A673 (cell line): ENCODE measurements around the gene CHST15. TPM values are rescaled to one million over a fixed set of nuclear protein-coding genes. Genes with fewer than 3 reads are reported as not detected.

ENCODE experiments used
- BruUV-seq: library from RNA; stranded (reverse); fragments of 400-500 nt; replicated peaks from 2 replicates; lab custom pipeline; 2021; lab: Mats Ljungman, UMichigan
- CTCF ChIA-PET: fragments of 300-600 bp; sonication (Branson Sonifier 250); formaldehyde crosslinking; loops from one replicate; lab custom pipeline; 2022; ENCODE audit warnings: antibody characterized with exemption; lab: Charles Lee
- POLR2A ChIA-PET: fragments of 300-600 bp; sonication (Branson Sonifier 250); formaldehyde crosslinking; loops from one replicate; lab custom pipeline; 2022; ENCODE audit warnings: antibody characterized with exemption; ENCODE audit not compliant: low non-redundant PET; lab: Charles Lee
- DNase-seq: peaks from one replicate; pipeline ENCODE4 v3.0.0-alpha.2; 2015; ENCODE audit warnings: low spot score
- H3K27ac ChIP-seq: fragments of 200-600 bp; sonication (generic); 2 replicates; pipeline ENCODE4 v1.5.1; 2016; ENCODE audit warnings: mixed run types, low read depth, mild to moderate bottlenecking, mixed read lengths, antibody characterized with exemption, low read length; ENCODE audit not compliant: poor library complexity, severe bottlenecking
- H3K27me3 ChIP-seq: fragments of 200-600 bp; sonication (generic); replicated peaks from 2 replicates; pipeline ENCODE4 v1.6.1; 2017; ENCODE audit warnings: mixed run types, low read depth, mild to moderate bottlenecking, mixed read lengths, antibody characterized with exemption, low read length; ENCODE audit not compliant: insufficient read depth, poor library complexity
- H3K36me3 ChIP-seq: fragments of 200-600 bp; sonication (generic); 2 replicates; pipeline ENCODE4 v1.6.1; 2016; ENCODE audit warnings: mixed run types, mild to moderate bottlenecking, mixed read lengths, antibody characterized with exemption, low read length; ENCODE audit not compliant: insufficient read depth, poor library complexity, severe bottlenecking
- H3K4me1 ChIP-seq: fragments of 200-600 bp; sonication (generic); 2 replicates; pipeline ENCODE4 v1.6.1; 2017; ENCODE audit warnings: mixed run types, mild to moderate bottlenecking, mixed read lengths, antibody characterized with exemption, low read length; ENCODE audit not compliant: insufficient read depth, poor library complexity, severe bottlenecking
- H3K4me3 ChIP-seq: fragments of 200-600 bp; sonication (generic); 2 replicates; pipeline ENCODE4 v1.5.1; 2016; ENCODE audit warnings: low read depth, mixed run types, mild to moderate bottlenecking, mixed read lengths, low read length; ENCODE audit not compliant: poor library complexity, severe bottlenecking
- H3K9me3 ChIP-seq: fragments of 200-600 bp; sonication (generic); 2 replicates; pipeline ENCODE4 v1.6.1; 2016; ENCODE audit warnings: mixed run types, low read depth, mild to moderate bottlenecking, mixed read lengths, antibody characterized with exemption, low read length; ENCODE audit not compliant: poor library complexity, severe bottlenecking
- EZH2 ChIP-seq: fragments of 200-600 bp; sonication (generic); IDR thresholded peaks from 2 replicates; pipeline ENCODE4 v1.6.1; 2017; ENCODE audit warnings: borderline replicate concordance, low read depth, mild to moderate bottlenecking, mixed read lengths, antibody characterized with exemption, low read length; ENCODE audit not compliant: poor library complexity, severe bottlenecking
- intact Hi-C: fragments of 100-400 bp; cut with micrococcal nuclease; formaldehyde crosslinking; loops from one replicate; pipeline ENCODE4 v1.10.0; 2022; ENCODE audit not compliant: unreplicated experiment
- total RNA-seq: library from RNA; stranded (reverse); gene quantifications from 2 replicates; pipeline ENCODE4 v1.2.3, GENCODE V29; 2021
- TF ChIP-seq, protein P1 (sequence below): fragments of 300-800, 200-600 bp; sonication (generic); conservative IDR thresholded peaks from 2 replicates; pipeline ENCODE4 v1.5.1; 2017; ENCODE audit warnings: low read depth, mild to moderate bottlenecking, antibody characterized with exemption, low read length, moderate library complexity, mixed read lengths

CHST15 gene
- total RNA-seq, 1 experiment from 2014 or later = 1.7 TPM

DNA sequence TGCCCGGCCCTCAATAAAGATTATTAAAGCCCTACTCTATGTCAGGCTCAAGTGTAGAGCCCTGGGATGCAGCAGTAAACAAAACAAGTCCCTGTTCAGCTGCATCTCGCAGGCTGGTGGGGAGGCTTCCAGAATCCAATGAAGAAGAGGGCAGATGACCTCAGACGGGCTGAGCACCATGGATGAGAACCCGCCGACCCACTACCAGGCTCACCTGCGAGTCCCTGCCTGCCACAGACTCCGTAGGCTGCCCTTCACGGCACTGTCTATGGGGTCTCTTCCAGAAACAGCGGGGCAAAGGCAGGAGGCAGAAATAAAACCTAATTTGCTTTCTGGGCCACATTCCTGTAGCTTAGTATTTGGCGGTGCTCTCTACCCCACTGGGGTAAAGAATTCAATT lies 22.7 kb downstream of the CHST15 start:
- DNase-seq = no peak
- no peaks in the 10 kb centered on the region for H3K36me3 ChIP-seq
- ChIA-PET CTCF (no interaction called here), POLR2A (no interaction called here)
- no peaks in the 10 kb centered on the region for H3K9me3 ChIP-seq
- H3K4me1 ChIP-seq = peaks cover 12% of the 10 kb centered on the region
- H3K4me3 ChIP-seq = no peak overlapping the region
- intact Hi-C loops = no loop called here
- TF ChIP-seq, protein P1, sequence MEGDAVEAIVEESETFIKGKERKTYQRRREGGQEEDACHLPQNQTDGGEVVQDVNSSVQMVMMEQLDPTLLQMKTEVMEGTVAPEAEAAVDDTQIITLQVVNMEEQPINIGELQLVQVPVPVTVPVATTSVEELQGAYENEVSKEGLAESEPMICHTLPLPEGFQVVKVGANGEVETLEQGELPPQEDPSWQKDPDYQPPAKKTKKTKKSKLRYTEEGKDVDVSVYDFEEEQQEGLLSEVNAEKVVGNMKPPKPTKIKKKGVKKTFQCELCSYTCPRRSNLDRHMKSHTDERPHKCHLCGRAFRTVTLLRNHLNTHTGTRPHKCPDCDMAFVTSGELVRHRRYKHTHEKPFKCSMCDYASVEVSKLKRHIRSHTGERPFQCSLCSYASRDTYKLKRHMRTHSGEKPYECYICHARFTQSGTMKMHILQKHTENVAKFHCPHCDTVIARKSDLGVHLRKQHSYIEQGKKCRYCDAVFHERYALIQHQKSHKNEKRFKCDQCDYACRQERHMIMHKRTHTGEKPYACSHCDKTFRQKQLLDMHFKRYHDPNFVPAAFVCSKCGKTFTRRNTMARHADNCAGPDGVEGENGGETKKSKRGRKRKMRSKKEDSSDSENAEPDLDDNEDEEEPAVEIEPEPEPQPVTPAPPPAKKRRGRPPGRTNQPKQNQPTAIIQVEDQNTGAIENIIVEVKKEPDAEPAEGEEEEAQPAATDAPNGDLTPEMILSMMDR = no peak
- no peak for TF ChIP-seq EZH2
- no peaks in the 10 kb centered on the region for H3K27me3 ChIP-seq
- no peak overlapping the region for H3K27ac ChIP-seq
- BruUV-seq = no TSS peak

DNA sequence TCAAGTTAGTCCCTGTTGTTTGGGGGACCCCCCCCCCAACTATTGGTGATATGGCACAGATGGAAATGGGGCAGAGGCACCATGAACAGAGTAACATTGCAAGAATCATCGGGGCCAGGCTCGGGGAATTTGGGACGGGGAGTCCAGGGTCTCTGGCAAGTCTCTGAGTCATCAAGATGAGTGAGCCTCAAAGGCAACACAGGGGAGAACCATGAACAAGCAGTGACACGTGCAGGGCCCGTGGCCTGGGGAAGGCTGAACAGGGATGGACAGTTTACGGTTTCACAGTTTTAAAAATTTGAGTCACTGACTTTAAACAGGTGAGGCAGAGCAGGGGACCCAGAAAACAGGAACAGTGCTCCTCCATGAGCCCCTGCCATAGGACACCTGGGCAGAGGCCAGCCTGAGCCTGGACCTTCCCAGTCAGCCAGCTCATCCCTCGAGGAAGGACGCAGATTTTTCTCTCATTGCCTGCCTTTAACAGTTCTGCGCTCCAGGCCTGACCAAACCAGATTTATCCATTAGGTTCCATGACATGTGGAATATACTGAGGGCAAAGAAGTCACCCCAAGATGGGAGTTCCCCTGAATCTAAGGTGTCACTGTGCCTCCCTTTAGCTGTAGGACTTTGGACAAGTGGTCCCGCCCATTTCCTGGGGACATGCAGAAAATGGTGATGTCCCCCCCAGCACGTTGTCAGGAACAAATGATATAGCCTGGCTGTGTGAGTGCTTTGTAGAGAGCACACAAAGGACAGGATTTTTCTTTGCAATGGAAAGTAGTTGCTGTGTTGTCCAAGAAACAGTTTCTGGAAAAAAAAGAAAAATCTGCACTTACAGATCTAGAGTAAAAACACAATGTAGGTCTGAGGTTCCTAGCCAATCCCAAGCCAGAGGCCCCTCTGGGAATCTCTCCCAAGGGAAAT lies 23.8 kb downstream of the CHST15 start:
- Histone ChIP-seq H3K4me3 (no peak overlapping the region), H3K27me3 (no peaks in the 10 kb centered on the region), H3K9me3 (no peaks in the 10 kb centered on the region), H3K27ac (no peak overlapping the region), H3K36me3 (no peaks in the 10 kb centered on the region), H3K4me1 (peaks cover 17% of the 10 kb centered on the region)
- intact Hi-C loops = no loop called here
- CTCF ChIA-PET = no interaction called here
- POLR2A ChIA-PET = no interaction called here
- TF ChIP-seq, protein P1 = no peak
- no peak for TF ChIP-seq EZH2
- no TSS peak for BruUV-seq
- no peak for DNase-seq

DNA sequence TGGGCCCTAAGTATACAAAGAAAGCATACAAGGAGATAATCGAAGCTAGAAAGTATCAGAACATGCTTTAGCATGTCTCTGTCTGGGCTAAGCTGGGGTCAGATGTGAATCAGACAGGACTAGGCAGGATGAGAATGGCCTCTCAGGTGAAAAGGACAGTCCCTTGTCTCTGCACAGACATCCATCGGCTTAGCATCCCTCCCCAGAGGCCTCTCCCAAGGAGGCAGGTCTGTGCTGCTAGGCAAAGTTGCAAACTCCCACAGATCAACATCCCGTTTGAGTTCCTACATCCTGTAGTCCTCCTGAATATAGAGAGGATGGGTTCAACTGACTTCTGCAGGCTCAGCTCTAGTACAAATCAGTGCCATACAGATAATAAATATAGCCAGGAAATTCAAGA lies 24.5 kb downstream of the CHST15 start:
- intact Hi-C loops = no loop called here
- Histone ChIP-seq H3K4me3 (no peak overlapping the region), H3K27me3 (no peaks in the 10 kb centered on the region), H3K36me3 (no peaks in the 10 kb centered on the region), H3K27ac (no peak overlapping the region), H3K9me3 (no peaks in the 10 kb centered on the region), H3K4me1 (peaks cover 17% of the 10 kb centered on the region)
- ChIA-PET POLR2A (no interaction called here), CTCF (no interaction called here)
- no TSS peak for BruUV-seq
- TF ChIP-seq, protein P1 = no peak
- no peak for TF ChIP-seq EZH2
- DNase-seq = no peak
